Astrocyte of the hippocampus (primary cell): Measurements from ENCODE around the gene JDP2.
"Not testable (repeated sequence)": the region's sequence is repeated elsewhere in the genome, so short reads cannot be mapped to it uniquely, and the experiment has no call there.

ENCODE experiments used
- DNase-seq: peaks from one replicate; pipeline ENCODE4 v3.0.0; 2011; ENCODE audit warnings: low read depth, low spot score

The JDP2 gene

DNA sequence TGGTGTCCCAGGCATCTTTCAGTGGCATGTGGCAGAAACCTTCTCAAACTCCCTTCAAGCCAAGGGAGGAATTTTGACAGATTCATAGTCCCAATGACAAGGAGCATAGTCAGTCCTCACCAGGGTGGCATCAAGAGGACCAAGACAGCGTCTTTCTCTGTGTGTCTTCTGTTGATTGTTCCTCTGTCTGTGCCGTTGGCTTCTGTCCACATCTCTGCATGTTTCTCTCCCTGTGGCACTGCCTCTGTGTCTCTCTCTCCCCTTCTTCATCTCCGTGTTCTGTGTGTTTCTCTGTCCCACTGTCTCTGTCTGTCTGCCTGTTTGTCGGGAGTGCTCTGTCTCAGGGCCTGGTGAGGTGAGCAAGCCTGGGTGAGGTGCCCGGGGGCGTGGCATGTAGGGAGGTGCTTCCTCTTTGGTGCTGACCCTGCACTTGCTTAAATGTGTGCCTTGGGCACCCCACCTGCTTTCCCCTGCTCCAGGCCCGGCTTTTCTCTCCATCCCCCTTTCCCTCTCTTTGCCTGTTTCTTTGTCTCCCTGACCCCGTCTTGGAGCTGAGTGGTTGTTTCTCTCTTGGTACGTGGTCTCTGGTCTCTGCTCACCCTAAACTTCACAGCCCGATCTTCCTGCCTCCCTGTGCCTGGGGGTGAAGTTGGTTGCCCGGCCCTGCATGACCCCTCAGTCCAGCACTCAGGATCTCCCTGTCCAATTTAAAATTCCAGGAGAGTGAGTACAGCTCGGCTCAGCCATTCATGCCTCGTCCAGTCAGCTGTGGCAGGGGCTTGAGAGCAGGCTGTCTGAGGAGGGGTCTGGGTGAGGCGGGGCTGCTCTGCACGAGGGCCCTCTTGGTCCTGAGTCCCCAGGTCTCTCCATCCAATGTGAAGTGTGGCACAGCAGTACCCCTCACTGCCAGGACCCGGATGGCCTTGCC lies 28.5 kb downstream of the JDP2 start:
- DNase-seq = no peak

DNA sequence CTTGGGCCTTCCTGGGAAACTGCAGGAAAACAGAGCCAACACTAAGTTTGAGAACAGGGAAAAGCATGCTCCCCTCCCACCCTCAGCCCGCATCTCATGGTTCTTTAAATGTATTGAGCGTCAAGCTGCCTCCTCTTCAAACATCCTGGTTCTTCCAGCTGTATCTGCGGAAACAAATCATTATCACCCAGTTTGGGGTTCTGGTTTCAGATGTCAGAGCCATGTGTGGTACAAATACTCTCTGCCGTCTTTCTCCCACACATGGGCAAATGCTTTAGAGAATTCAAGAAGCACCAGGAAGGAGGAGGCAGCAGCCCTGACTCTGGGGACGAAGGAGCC lies 29.1 kb downstream of the JDP2 start:
- no peak for DNase-seq

DNA sequence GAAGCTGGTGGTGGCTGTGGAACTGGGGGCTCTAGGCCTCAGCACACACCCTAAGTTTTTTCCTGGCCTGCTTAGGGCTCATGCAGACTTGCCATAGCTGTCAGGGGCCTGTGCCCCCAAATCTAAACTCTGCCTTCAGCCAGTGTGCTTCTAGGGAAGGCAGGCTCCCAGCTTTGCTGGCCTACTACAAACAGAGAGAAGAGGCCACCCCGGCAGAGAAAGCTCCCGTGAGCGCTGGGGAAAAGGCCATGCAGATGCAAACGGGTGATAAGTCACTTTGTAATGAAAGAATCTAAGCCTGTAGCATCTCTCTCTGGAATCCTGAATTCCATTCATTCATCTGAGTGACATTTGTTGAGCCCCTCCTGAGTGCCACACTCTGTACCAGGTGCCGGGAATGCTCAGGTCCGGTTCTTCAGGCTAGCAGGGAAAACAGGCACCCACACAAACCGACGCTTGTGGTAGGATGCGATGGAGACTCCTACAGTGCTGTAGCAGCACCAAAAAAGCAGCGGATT lies 29.9 kb downstream of the JDP2 start:
- no peak for DNase-seq

GRCh38 chr14:75458305-75458704 lies 30.5 kb downstream of the JDP2 start:
- no peak for DNase-seq

DNA sequence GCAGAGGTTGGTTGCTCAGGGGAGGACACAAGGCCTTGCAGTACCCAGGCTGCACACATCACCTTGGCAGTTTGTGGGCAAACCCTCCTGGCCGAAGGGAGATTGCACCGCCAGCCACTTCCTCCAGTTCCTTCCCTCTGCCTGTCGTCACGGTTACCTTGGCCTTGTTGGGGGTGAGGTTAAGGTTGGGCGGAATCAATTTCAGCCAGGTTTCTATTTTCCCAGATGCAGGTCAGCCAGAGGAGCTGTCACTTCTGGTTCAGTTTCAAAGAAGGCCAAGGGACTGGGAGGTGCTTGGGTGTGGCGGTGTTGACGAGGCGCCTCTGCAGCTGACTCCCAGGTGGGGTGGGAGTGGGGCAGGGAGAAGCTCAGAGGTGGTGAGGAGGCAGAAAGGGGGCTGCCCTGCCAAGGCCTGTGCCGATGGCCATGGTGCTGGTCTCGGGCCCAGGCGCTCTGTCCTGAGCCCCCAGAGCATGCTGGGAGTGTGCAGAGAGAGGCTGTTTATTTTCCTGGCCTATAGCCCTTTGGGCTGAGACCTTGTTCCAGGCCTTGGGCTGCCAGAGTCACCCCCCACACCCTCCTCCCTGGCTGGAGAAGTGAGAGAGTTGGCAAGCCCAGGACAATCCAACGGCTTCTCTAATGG lies 31.4 kb downstream of the JDP2 start:
- no peak for DNase-seq

GRCh38 chr14:75459791-75460190 lies 32.0 kb downstream of the JDP2 start:
- DNase-seq = no peak

- no peak for DNase-seq
These were observed 32.6 kb downstream of the JDP2 start for GRCh38 chr14:75460394-75460793.

DNA sequence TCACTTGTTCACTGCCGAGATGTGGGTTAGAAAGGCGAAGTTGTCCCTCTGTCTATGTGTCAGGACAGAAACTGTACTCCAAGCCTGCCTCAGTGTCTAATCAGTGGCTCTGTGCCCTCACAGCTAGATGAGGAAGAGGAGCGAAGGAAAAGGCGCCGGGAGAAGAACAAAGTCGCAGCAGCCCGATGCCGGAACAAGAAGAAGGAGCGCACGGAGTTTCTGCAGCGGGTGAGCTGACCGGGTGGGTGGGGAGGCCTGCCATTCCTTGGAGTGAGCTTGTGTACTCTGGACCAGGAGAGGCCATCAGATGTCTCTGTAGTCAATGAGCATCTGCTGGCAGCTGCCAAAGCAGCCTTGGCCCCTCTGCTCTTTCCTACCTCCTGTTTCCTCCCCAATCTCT lies 33.5 kb downstream of the JDP2 start:
- DNase-seq = no peak

- no peak for DNase-seq
These were observed 34.0 kb downstream of the JDP2 start for GRCh38 chr14:75461755-75462349.

DNA sequence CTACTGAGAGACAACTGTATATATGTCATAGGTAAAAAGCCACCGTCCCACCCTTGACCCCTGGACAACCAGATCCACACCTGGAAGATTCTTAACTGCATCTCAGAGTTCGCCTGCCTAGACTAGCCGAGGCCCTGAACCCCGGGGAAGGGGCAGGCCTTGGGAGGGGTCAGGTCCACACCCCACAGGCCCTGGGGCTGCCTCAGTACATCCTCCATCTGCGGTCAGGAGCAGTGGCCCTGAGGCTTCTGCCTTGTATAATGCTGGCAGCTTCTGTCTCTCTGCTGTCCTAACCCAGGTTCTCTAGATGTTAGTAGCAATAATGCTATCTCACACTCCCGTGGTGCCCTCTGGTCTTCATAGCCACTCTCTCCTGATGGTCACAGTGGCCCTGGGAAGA lies 36.8 kb downstream of the JDP2 start:
- DNase-seq = no peak

GRCh38 chr14:75467763-75468162 lies 39.9 kb downstream of the JDP2 start:
- no peak for DNase-seq

DNA sequence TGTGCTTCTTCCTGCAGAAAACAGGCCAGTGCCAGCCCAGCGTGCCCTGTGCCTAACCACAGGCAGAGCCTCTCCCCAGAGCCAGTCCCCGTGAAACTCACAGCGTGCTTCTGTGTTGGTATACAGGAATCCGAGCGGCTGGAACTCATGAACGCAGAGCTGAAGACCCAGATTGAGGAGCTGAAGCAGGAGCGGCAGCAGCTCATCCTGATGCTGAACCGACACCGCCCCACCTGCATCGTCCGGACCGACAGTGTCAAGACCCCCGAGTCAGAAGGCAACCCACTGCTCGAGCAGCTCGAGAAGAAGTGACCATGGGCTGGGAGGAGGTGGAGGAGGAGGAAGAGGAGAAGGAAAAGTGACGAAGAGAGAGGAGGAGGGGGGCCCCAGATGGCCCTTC lies 41.3 kb downstream of the JDP2 start:
- no peak for DNase-seq

GRCh38 chr14:75469606-75470237 lies 41.9 kb downstream of the JDP2 start:
- no peak for DNase-seq

- DNase-seq = no peak
These were observed 42.5 kb downstream of the JDP2 start for GRCh38 chr14:75470238-75470797.

- DNase-seq = no peak
These were observed 43.2 kb downstream of the JDP2 start for GRCh38 chr14:75471059-75471458.

GRCh38 chr14:75474127-75474526 lies 46.3 kb downstream of the JDP2 start:
- DNase-seq = not testable (repeated sequence)

GRCh38 chr14:75476274-75476995 lies 48.6 kb downstream of the JDP2 start:
- DNase-seq = peak; percentile 45

GRCh38 chr14:75477881-75478280 lies 50.1 kb downstream of the JDP2 start:
- no peak for DNase-seq

- DNase-seq = no peak
These were observed 52.2 kb downstream of the JDP2 start for GRCh38 chr14:75479770-75480600.

- no peak for DNase-seq
These were observed 54.5 kb downstream of the JDP2 start for GRCh38 chr14:75482366-75482765.
